RPMI8226 (cell line): ENCODE data around the gene RAD51C.
"Not testable (repeated sequence)": the region's sequence is repeated elsewhere in the genome, so short reads cannot be mapped to it uniquely, and the experiment has no call there.

Experiments
- DNase-seq: peaks from one replicate; pipeline ENCODE4 v3.0.0-alpha.2; 2015

Gene RAD51C

DNA sequence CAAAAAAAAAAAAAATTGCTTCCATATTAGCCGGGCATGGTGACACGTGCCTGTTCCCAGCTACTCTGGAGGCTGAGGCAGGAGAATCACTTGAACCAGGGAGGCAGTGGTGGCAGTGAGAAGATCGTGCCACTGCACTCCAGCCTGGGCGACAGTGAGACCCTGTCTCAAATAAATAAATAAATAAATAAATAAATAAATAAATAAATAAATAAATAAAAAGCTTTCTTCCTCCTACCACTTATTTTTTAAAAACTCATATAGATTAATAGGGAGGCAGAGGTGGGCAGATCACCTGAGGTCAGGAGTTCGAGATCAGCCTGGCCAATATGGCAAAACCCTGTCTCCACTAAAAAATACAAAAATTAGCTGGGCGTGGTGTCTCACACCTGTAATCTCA lies 7.9 kb upstream of the RAD51C start:
- DNase-seq: not testable (repeated sequence)

DNA sequence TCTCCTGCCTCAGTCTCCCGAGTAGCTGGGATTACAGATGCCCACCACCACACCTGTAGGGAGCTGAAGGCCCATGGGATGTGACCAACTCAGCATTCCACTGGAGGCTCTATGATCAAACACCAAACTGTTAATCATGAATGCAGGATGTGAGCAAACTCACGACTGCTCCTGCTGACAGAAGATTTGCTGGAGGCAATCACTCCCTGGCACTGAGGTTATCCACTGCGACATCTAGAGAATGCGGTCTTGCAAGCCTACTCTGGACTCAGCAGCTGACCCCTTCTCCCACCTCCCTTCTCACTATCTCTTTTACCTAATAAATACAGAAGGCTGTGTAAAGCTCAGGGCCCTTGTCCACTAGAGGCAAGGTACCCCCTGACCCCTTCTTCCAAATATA lies 5.4 kb upstream of the RAD51C start:
- no peak for DNase-seq

DNA sequence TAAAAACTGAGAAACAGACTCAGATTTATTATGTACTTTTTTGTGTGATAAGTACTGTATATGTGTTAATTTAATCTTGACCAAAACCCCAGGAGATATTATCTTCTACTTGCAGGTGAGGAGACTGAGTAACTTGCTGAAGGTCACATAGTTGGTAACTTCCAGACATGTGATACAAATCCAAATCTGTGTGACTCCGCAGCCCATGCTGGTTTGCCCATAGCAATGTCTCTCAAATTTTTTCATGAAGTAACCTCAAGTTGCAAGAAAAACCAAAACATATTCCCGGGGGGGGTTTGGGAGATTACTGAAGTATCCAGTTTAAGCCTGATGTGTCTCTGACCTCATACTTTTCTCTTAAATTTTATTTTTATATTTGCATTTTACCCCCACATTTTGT lies 3.9 kb upstream of the RAD51C start:
- no peak for DNase-seq

DNA sequence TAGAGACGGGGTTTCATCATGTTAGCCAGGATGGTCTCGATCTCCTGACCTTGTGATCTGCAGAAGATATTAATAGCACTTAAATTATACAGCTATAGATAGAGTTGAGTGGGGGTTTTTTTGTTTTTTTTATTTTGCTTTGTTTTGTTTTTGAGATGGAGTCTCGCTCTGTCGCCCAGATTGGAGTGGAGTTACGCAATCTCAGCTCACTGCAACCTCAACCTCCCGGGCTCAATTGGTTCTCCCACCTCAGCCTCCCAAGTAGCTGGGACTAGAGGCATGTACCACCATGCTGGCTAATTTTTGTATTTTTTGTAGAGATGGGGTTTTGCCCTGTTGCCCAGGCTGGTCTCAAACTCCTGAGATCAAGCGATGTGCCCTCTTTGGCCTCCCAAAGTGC lies 2.4 kb upstream of the RAD51C start:
- DNase-seq: not testable (repeated sequence)

DNA sequence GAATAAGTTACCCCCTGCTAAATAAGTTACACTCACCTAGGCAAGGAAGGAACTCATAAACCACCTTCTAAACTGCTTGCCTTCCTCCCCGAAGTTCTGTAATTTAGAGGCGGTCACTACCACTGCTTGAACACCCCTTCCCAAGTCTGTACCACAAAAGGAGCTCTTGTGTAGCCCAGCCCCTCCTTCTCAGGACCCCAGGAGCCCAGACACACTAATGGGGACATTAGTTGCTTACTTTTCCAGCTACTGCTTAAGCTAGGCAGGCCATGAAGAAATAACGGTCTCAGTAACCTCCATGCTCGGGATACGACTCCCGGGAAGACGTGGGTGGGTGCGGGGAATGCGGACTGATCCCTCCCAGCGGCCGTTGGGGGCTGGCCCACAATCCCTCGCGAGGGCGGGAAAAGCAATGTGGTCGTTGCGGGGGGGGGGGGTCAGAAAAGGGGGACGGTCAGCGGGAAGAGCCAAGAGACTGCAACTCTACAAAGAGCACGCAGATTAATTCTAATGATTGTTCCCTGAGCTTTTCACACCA lies 632 bp upstream of the RAD51C start, which contains the start of gene TEX14:
Gene TEX14, minus strand, starts transcription at position 345 of the 538 bp plus-strand sequence. CDS start 40,044 bp downstream, outside the sequence.
- DNase-seq: no peak

DNA sequence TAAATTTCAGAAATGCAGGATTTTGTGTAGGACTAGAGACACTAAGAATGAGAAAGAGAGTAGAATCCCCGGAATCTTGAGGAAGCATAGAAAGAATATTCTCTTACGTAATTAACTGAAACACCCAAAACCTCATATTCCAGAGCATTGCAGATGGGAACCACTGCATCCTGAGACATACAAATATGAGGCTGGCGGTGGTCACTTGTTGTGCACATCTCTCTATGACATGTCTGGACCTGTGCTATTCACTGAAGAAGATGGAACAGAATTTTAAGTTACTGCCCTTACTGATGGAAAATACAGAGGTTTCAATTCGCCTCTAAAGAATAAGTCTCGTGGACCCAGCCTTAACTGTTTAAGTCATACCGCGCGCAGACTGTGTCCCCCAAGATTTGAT lies 806 bp downstream of the RAD51C start:
- DNase-seq: no peak

DNA sequence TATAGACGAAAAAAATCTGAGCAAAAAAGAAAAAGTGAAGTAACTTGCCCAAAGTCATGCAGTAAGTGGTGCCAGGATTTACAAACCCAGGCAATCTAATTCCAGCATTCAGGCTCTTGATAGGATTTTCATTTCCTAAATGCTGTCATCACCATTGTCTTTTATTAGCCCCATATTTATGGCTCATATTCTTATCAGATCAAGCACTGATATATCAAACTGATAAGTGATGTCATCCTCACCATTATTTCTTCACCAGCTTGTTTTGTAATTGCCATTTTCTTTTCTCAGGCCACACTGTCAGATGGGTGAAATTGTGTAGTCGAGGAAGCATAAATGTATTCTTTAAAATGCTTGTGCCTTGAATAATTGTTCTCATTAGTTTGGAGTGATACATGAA lies 1.3 kb downstream of the RAD51C start:
- no peak for DNase-seq

DNA sequence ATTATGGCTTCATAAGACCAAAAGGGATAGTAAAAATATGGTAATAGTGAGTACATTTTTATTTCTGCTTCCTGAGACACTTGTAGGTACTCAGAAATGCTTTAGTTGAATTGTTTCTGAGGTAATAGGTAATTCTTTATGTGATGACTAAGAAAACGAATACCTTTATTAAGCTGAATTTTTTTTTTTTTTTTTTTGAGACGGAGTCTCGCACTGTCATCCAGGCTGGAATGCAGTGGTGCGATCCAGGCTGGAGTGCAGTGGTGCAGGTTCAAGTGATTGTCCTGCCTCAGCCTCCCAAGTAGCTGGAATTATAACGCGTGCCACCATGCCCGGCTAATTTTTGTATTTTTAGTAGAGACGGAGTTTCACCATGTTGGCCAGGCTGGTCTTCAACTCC lies 1.9 kb downstream of the RAD51C start:
- DNase-seq: no peak

DNA sequence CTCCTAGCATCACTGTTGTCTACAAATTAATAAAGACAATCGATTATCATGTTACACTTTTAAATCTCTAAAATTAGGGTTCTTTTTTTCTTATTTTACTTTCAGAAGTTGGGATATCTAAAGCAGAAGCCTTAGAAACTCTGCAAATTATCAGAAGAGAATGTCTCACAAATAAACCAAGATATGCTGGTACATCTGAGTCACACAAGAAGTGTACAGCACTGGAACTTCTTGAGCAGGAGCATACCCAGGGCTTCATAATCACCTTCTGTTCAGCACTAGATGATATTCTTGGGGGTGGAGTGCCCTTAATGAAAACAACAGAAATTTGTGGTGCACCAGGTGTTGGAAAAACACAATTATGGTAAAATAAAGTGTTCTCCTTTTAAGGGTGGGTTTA lies 2.4 kb downstream of the RAD51C start:
- DNase-seq: no peak

DNA sequence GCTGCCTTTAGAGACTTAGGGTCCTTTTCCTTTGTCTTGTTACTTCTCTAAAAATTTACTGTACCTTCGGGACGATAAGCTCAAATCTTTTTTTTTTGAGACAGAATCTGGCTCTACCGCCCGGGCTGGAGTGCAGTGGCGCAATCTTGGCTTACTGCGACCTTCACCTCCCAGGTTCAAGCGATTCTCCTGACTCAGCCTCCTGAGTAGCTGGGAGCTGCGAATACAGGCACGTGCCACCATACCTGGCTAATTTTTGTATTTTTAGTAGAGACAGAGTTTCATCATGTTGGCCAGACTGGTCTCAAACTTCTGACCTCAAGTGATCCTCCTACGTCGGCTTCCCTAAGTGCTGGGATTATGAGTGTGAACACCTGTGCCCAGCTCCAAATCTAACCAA lies 7.4 kb downstream of the RAD51C start:
- no peak for DNase-seq

DNA sequence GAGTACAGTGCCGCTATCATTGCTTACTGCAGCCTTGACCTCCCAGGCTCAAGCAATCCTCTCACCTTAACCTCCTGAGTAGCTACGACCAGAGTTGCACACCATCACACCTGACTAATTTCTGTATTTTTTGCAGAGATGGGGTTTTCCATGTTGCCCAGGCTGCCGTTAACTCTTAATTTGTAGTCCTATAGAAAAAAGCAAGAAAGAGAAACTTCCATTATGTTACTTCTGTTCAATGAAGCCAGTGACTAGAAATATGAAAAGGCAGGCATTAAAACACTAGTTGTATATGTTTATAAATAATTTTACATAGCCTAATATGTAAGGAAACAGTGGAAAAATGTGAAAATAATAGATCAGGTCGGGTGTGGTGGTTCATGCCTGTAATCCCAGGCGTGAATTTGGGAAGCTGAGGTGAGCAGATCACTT lies 9.7 kb downstream of the RAD51C start:
- no peak for DNase-seq

DNA sequence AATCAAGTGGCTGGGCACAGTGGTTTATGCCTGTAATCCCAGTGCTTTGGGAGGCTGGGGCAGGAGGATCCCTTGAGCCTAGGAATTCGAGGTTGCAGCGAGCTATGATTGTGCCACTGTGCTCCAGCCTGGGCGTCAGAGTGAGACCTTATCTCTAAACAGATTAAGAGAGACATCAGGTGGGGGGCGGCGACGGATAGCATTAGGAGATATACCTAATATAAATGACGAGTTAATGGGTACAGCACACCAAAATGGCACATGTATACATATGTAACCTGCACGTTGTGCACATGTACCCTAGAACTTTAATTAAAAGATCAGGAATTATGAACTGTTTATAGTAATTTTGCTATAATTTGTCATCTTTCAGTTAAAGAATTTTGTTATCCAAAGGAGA lies 10.3 kb downstream of the RAD51C start:
- DNase-seq: no peak

DNA sequence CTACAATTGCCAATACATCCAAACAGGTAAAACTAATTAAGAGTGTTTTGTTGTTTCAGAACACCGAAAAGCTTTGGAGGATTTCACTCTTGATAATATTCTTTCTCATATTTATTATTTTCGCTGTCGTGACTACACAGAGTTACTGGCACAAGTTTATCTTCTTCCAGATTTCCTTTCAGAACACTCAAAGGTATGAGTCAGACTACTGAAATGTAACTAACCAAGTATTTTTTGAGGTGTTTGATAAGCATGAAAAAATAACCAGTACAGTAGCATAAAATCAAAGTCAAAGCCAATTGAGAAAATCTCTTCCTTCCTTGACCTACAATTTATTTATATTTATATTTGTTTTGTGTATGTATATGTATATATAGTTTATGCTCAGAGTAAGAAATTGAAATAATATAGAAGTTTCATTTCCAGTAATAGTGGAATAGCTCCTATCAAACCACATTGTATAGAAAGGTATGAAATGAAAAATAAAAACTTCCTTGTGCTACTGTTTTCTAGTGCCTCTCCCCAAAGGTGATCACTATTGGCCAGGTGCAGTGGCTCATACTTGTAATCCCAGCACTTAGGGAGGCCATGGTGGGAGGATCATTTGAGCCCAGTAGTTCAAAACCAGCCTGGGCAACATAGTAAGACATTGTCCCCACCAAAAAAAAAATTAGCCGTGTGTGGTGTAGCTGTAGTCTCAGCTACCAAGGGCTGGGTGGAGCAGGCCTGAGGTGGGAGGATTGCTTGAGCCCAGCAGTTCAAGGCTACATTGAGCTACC lies 10.9 kb downstream of the RAD51C start:
- no peak for DNase-seq

DNA sequence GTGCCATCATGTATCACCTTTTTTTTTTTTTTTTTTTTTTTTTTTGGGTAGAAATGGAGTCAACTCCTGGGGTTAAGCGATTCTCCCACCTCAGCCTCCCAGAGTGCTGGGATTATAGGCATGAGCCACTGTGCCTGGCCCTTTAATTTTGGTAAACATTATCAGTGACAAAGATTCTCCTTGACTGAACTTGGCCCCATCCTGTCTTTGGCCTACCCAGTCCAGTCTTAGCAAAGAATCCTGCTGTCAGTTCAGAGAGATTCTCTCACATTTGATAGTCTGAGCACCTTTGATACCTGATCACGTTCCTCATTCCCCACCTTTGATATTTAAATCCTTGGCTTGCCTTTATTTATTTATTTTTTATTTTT lies 11.5 kb downstream of the RAD51C start:
- no peak for DNase-seq

DNA sequence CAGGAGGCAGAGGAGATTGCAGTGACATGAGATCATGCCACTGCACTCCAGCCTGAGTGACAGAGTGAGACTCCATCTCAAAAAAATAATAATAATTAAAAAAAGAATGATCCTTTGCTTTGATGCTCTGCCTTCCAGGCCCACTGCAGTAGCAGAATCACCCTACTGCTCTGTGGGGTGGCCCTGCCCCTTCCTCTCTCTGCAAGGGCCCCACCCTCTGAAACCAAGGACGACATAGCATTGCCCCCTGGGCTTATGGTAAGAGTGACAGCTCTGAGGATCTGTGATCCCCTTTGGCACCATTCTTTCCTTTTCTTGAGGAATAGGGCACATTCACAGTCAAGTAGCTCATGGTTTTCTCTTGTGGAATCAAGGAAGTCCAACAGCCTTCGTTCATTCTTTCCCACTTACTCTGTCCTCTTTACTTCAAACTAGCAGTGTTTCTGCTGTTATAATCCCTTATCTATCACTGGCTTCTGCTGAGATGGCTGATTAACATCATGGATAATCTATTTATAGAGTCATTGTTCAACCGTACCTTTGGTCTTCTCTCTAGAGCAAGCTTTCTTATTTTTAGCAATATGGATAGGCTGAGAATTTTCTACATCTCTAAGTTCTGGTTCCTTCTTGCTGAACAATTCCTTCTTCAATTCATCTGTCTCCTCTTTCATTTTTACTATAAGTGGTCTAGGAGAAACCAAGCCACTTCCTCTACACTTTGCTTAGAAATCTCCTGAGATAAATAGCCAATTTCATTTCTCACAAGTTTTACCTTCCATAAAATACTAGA lies 14.1 kb downstream of the RAD51C start:
- no peak for DNase-seq

DNA sequence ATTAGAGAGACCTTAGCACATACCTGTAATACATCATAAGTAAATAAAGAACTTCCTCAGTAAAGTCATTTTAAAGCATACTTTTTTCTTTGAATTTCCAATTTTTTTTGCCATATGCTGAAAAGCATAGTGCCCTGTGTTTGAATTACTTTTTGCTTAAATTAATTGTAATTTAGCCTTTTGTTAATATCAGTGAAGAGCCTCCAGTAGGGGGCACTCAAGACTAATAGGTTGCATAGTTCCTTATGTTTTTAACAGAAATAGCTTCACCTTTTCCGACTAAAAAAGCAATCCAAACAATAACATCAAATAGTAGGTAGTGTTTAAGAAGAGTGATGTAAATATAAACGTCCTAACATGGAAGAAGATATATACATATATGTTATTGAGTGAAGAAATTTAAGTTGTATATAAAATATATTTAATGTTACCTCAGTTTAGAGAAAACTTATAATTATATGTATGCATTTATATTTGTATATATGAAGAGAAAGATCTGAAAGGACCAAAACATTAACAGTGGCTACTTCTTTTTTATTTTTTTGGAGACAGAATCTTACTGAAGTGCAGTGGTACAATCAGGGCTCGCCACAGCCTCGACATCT lies 18.6 kb downstream of the RAD51C start:
- peak; percentile 75 for DNase-seq

DNA sequence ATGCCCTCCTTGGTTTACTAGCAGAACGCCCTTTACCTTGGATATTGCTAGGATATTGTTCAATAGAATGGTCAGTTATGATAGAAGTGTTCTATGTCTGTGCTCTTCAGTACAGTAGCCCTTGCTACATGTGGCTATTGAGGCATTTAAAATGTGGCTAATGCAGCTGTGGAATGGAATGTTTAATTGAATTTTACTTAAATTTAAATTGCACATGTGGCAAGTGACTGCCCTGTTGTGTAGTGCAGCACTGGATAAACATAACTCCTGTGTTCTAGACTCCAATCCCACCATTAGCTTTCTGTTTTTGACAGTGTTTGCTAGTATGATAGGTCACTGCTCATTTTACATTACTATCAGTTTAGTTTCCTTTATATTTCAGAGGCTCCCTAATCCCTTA lies 29.9 kb downstream of the RAD51C start:
- DNase-seq: no peak

DNA sequence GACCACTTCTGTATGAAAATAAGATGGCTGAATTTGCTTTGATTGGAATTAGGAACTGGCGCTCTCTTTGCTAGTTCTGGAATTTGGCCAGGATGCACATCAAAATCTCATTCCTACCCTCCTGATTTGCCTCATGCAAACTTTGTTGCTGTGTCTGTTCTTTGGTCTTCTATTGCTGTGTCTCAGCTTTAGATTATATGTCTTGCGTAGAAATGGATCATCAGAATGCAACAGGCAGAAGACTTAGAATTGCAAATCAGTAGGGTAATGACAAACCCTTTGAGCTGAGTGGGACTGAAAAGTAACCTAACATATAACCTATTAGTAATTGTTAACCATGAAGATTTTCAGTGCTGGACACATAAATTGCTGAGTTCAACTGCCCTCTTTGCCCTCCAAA lies 30.3 kb downstream of the RAD51C start:
- no peak for DNase-seq

DNA sequence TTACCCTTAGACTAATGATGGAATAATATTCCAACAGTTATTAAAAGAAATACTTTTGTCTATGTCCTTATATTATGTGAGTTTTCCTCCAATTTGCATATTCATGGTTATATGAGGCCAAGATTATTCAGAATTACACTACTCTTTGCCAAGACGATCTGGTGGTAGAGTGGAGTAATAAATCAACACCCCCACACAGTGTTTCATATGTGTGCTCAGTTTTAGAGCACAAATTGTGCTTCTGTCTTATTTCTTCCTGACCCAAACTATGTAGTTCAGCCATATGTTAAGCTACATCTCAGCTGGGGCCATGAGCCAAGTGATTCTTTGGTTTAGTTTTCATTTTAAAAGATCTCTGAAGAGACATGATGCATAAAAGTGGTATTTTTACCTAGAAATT lies 36.4 kb downstream of the RAD51C start:
- DNase-seq: no peak

DNA sequence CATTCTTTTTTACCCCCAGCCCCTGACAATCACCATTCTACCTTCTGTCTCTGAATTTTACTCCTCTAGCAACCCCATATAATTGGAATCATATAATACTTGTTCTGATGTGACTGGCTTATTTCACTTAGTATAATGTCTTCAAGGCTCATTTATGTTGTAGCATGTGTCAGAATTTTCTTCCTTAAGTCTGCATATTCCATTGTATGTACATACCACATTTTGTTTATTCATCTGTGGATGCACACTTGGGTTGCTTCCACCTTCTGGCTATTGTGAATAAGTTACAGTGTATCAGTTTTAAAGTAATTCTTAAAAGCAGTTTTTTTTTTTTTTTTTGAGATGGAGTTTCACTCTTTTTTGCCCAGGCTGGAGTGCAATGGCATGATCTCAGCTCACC lies 38.5 kb downstream of the RAD51C start:
- no peak for DNase-seq

DNA sequence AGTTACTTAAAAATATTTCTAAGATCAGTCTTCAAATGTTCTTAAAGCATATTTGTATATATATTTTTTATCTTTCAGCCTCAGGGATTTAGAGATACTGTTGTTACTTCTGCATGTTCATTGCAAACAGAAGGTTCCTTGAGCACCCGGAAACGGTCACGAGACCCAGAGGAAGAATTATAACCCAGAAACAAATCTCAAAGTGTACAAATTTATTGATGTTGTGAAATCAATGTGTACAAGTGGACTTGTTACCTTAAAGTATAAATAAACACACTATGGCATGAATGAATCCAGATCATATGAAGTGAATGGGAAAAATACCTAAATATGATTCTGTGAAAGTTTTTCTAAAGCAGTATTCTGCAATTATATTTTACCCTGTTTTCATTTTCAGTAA lies 41.6 kb downstream of the RAD51C start:
- DNase-seq: no peak

DNA sequence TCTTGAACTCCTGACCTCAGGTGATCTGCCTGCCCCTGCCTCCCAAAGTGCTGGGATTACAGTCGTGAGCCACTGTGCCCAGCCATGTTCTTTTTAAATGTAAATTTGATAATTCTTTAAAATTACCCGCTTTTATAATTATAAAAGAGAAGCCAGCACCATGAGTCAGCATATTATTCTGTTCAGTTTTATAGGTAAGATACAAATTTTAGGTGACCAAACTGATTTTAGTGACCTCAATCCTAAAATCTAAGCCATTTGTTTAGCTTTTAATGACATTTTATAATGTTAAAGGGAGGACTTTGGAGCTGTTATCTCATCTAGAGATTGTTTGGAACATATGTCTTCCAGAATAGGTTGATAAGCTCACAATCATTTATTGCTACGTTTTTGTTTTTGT lies 42.4 kb downstream of the RAD51C start:
- DNase-seq: no peak

DNA sequence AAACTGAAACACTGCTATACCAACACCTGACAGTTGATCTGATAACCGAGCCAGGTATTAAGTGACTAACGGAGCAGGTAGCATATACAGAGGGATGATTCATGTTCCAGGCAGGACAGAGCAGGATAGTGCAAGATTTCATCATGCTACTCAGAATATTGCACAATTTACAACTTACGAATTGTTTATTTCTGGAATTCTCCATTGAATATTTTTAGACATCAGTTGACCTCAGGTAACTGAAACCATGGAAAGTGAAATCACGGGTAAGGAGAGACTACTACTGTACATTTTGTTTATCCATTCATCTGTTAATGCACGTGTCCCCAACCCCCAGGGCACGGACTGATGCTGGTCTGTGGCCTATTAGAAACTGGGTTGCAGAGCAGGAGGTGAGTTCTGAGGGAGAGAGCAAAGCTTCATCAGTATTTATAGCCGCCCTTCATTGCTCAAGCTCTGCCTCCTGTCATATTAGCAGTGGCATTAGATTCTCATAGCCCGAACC lies 48.8 kb downstream of the RAD51C start:
- no peak for DNase-seq

DNA sequence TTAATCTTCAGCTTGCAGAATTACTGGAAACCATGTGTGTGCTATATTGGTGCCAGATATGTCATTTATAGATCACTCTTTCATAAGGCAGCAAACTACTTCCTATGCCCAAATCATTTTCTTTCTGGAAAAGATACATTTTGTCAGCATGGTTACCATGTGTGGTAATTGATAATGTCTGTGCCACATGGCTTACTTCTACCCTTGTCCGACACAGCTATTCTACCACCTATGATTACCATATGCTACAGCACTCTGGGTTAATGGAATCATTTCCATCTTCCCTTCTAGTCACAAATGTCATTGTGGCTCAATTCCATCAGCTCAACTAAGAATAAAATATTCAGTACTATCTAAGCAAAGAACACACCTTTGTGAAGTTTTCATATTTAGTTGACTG lies 55.3 kb downstream of the RAD51C start:
- DNase-seq: no peak
